MCF 10A (cell line): ENCODE measurements around the gene HMGCLL1. TPM values are rescaled to one million over a fixed set of nuclear protein-coding genes. Genes with fewer than 3 reads are reported as not detected.

Source experiments
- BruUV-seq: library from RNA; stranded (reverse); fragments of 400-500 nt; replicated peaks from 2 replicates; lab custom pipeline; 2021; lab: Mats Ljungman, UMichigan
- CTCF ChIA-PET: fragments of 300-600 bp; sonication (Branson Sonifier 250); formaldehyde crosslinking; extraction: SDS; loops from one replicate; lab custom pipeline; 2021; ENCODE audit warnings: antibody characterized with exemption, inconsistent platforms; lab: Yijun Ruan, JAX
- POLR2A ChIA-PET: fragments of 300-600, 350-650 bp; sonication (Branson Sonifier 250); formaldehyde crosslinking; extraction: SDS; loops from one replicate; lab custom pipeline; 2020; ENCODE audit warnings: antibody characterized with exemption, inconsistent platforms; lab: Yijun Ruan, JAX
- DNase-seq: peaks from one replicate; pipeline ENCODE4 v3.0.0-alpha.2; 2018; ENCODE audit not compliant: unreplicated experiment
- H3K27ac Mint-ChIP-seq: one replicate; pipeline ENCODE4 v1.8.0; 2022; ENCODE audit warnings: mild to moderate bottlenecking, low read depth, mixed read lengths; ENCODE audit not compliant: unreplicated experiment
- H3K27me3 Mint-ChIP-seq: one replicate; pipeline ENCODE4 v1.8.0; 2022; ENCODE audit warnings: mixed read lengths; ENCODE audit not compliant: insufficient read depth, unreplicated experiment
- H3K36me3 Mint-ChIP-seq: one replicate; pipeline ENCODE4 v1.8.0; 2022; ENCODE audit warnings: mild to moderate bottlenecking, moderate library complexity, mixed read lengths; ENCODE audit not compliant: insufficient read depth, unreplicated experiment
- H3K4me1 Mint-ChIP-seq: one replicate; pipeline ENCODE4 v1.8.0; 2022; ENCODE audit warnings: mixed read lengths; ENCODE audit not compliant: insufficient read depth, unreplicated experiment
- H3K4me3 Mint-ChIP-seq: one replicate; pipeline ENCODE4 v1.8.0; 2022; ENCODE audit warnings: mild to moderate bottlenecking, moderate library complexity, mixed read lengths; ENCODE audit not compliant: unreplicated experiment
- H3K9me3 Mint-ChIP-seq: one replicate; pipeline ENCODE4 v1.8.0; 2022; ENCODE audit warnings: mixed read lengths; ENCODE audit not compliant: unreplicated experiment
- CTCF ChIP-seq: fragments of 200-600 bp; IDR thresholded peaks from one replicate; pipeline ENCODE4 v1.8.0; 2022; ENCODE audit warnings: antibody characterized with exemption, mild to moderate bottlenecking; ENCODE audit not compliant: unreplicated experiment
- intact Hi-C: fragments of 100-400 bp; cut with micrococcal nuclease; formaldehyde crosslinking; loops from 2 replicates; pipeline ENCODE4 v1.14.1; 2022
- total RNA-seq: library from RNA; stranded (reverse); gene quantifications from 2 replicates; pipeline ENCODE4 v1.2.3, GENCODE V29; 2022

The HMGCLL1 gene
- total RNA-seq, 1 experiment from 2014 or later = 0.21 TPM

GRCh38 chr6:55567558-55567957, 11.4 kb downstream of the HMGCLL1 start:
- ChIA-PET CTCF (interaction anchor here (0.7 kb wide), 1 partner anchor 1473 kb away, joined by 3 read pairs; no protein-coding TSS in a partner anchor), POLR2A (no interaction called here)
- H3K36me3 Mint-ChIP-seq = peaks cover 6% of the 10 kb centered on the region
- no TSS peak for BruUV-seq
- no peak overlapping the region for H3K27ac Mint-ChIP-seq
- no peaks in the 10 kb centered on the region for H3K9me3 Mint-ChIP-seq
- no peak for DNase-seq
- intact Hi-C loops = no loop called here
- no peak for TF ChIP-seq CTCF
- H3K4me1 Mint-ChIP-seq = no peaks in the 10 kb centered on the region
- no peak overlapping the region for H3K4me3 Mint-ChIP-seq
- H3K27me3 Mint-ChIP-seq = no peaks in the 10 kb centered on the region

- BruUV-seq = no TSS peak
- intact Hi-C loops = no loop called here
- H3K36me3 Mint-ChIP-seq = peaks cover 6% of the 10 kb centered on the region
- no peak for TF ChIP-seq CTCF
- no peaks in the 10 kb centered on the region for H3K9me3 Mint-ChIP-seq
- POLR2A ChIA-PET = interaction anchor here (0.5 kb wide), 1 partner anchor 709 kb away, joined by 3 read pairs; no protein-coding TSS in a partner anchor
- no peak for DNase-seq
- no peaks in the 10 kb centered on the region for H3K4me1 Mint-ChIP-seq
- no peak overlapping the region for H3K4me3 Mint-ChIP-seq
- no peak overlapping the region for H3K27ac Mint-ChIP-seq
- no peaks in the 10 kb centered on the region for H3K27me3 Mint-ChIP-seq
- CTCF ChIA-PET = no interaction called here
Measured at GRCh38 chr6:55566036-55566710, 12.8 kb downstream of the HMGCLL1 start.

GRCh38 chr6:55562318-55562717, 16.7 kb downstream of the HMGCLL1 start:
- no peaks in the 10 kb centered on the region for H3K4me1 Mint-ChIP-seq
- TF ChIP-seq CTCF = no peak
- no peak overlapping the region for H3K4me3 Mint-ChIP-seq
- intact Hi-C loops = no loop called here
- H3K27me3 Mint-ChIP-seq = no peaks in the 10 kb centered on the region
- H3K36me3 Mint-ChIP-seq = peaks cover 6% of the 10 kb centered on the region
- no peak overlapping the region for H3K27ac Mint-ChIP-seq
- DNase-seq = no peak
- H3K9me3 Mint-ChIP-seq = no peaks in the 10 kb centered on the region
- POLR2A ChIA-PET = no interaction called here
- BruUV-seq = no TSS peak
- CTCF ChIA-PET = no interaction called here

- Mint-ChIP-seq H3K4me1 (no peaks in the 10 kb centered on the region), H3K27ac (no peak overlapping the region), H3K27me3 (no peaks in the 10 kb centered on the region), H3K36me3 (no peaks in the 10 kb centered on the region), H3K9me3 (no peaks in the 10 kb centered on the region), H3K4me3 (no peak overlapping the region)
- no peak for TF ChIP-seq CTCF
- no peak for DNase-seq
- BruUV-seq = no TSS peak
- POLR2A ChIA-PET = interaction anchor here (0.6 kb wide), 1 partner anchor 11 kb away, joined by 4 read pairs; no protein-coding TSS in a partner anchor
- CTCF ChIA-PET = no interaction called here
- intact Hi-C loops = no loop called here
Measured at GRCh38 chr6:55560290-55560885, 18.6 kb downstream of the HMGCLL1 start.
